Measurements from ENCODE around the gene BCHE. TPM values are rescaled to one million over a fixed set of nuclear protein-coding genes. Genes with fewer than 3 reads are reported as not detected.

BCHE gene
- polyA plus RNA-seq, 4 donors: 3.0 to 5.8 (median 3.6) TPM; not detected in 1

- 87 to 89% (median 87%) methylated on average over 3 of the region's 3 CpGs for WGBS, 3 donors
- no peaks in the 10 kb centered on the region for H3K4me1 ChIP-seq (ENCODE audit: control insufficient read depth in 3 of 3, insufficient read depth in 2 of 3, low read depth in 1 of 3, low read length in 2 of 3)
Measured at GRCh38 chr3:165784337-165784736, 52.9 kb downstream of the BCHE start.

GRCh38 chr3:165783383-165783782 lies 53.8 kb downstream of the BCHE start:
- DNase-seq (peak; percentile 5 to 39), FAIRE-seq (no peak)
- Histone ChIP-seq H3K36me3 (ENCODE audit: control insufficient read depth in 3 of 3, insufficient read depth in 2 of 3, low read depth in 1 of 3, low read length in 3 of 3) (no peaks in the 10 kb centered on the region), H3K4me1 (ENCODE audit: control insufficient read depth in 3 of 3, insufficient read depth in 2 of 3, low read depth in 1 of 3, low read length in 2 of 3) (no peaks in the 10 kb centered on the region), H3K27me3 (ENCODE audit: control insufficient read depth in 3 of 3, insufficient read depth in 3 of 3, low read length in 3 of 3) (no peaks in the 10 kb centered on the region), H3K4me3 (ENCODE audit: low read depth in 1 of 3, low read length in 3 of 3) (no peak overlapping the region), H3K27ac (ENCODE audit: low read depth in 1 of 3, low read length in 2 of 3) (no peak overlapping the region), H3K9me3 (ENCODE audit: control insufficient read depth in 2 of 2, insufficient read depth in 1 of 2, low read depth in 1 of 2, low read length in 1 of 2) (no peaks in the 10 kb centered on the region)
- 7 to 41% (median 28%) methylated on average over 1 of the region's 1 CpG for WGBS, 3 donors

More at GRCh38 chr3:165784337-165784736, 52.9 kb downstream of the BCHE start:
- Histone ChIP-seq H3K9me3 (ENCODE audit: control insufficient read depth in 2 of 2, insufficient read depth in 1 of 2, low read depth in 1 of 2, low read length in 1 of 2) (no peaks in the 10 kb centered on the region), H3K4me3 (ENCODE audit: low read depth in 1 of 3, low read length in 3 of 3) (no peak overlapping the region), H3K27me3 (ENCODE audit: control insufficient read depth in 3 of 3, insufficient read depth in 3 of 3, low read length in 3 of 3) (no peaks in the 10 kb centered on the region), H3K27ac (ENCODE audit: low read depth in 1 of 3, low read length in 2 of 3) (no peak overlapping the region), H3K36me3 (ENCODE audit: control insufficient read depth in 3 of 3, insufficient read depth in 2 of 3, low read depth in 1 of 3, low read length in 3 of 3) (no peaks in the 10 kb centered on the region)
- FAIRE-seq (no peak), DNase-seq (no peak)

- FAIRE-seq: peak; percentile 15
Measured at GRCh38 chr3:165778891-165779290, 58.3 kb downstream of the BCHE start.

GRCh38 chr3:165778456-165778855 lies 58.8 kb downstream of the BCHE start:
- Histone ChIP-seq H3K36me3 (ENCODE audit: control insufficient read depth in 3 of 3, insufficient read depth in 2 of 3, low read depth in 1 of 3, low read length in 3 of 3) (no peaks in the 10 kb centered on the region), H3K27ac (ENCODE audit: low read depth in 1 of 3, low read length in 2 of 3) (no peak overlapping the region), H3K4me3 (ENCODE audit: low read depth in 1 of 3, low read length in 3 of 3) (no peak overlapping the region), H3K9me3 (ENCODE audit: control insufficient read depth in 2 of 2, insufficient read depth in 1 of 2, low read depth in 1 of 2, low read length in 1 of 2) (no peaks in the 10 kb centered on the region), H3K4me1 (ENCODE audit: control insufficient read depth in 3 of 3, insufficient read depth in 2 of 3, low read depth in 1 of 3, low read length in 2 of 3) (no peaks in the 10 kb centered on the region), H3K27me3 (ENCODE audit: control insufficient read depth in 3 of 3, insufficient read depth in 3 of 3, low read length in 3 of 3) (no peaks in the 10 kb centered on the region)
- no peak for DNase-seq
- no peak for FAIRE-seq

More at GRCh38 chr3:165778891-165779290, 58.3 kb downstream of the BCHE start:
- no peaks in the 10 kb centered on the region for H3K36me3 ChIP-seq (ENCODE audit: control insufficient read depth in 3 of 3, insufficient read depth in 2 of 3, low read depth in 1 of 3, low read length in 3 of 3)
- H3K4me3 ChIP-seq (ENCODE audit: low read depth in 1 of 3, low read length in 3 of 3): no peak overlapping the region
- H3K27me3 ChIP-seq (ENCODE audit: control insufficient read depth in 3 of 3, insufficient read depth in 3 of 3, low read length in 3 of 3): no peaks in the 10 kb centered on the region
- H3K27ac ChIP-seq (ENCODE audit: low read depth in 1 of 3, low read length in 2 of 3): no peak overlapping the region
- H3K4me1 ChIP-seq (ENCODE audit: control insufficient read depth in 3 of 3, insufficient read depth in 2 of 3, low read depth in 1 of 3, low read length in 2 of 3): no peaks in the 10 kb centered on the region
- H3K9me3 ChIP-seq (ENCODE audit: control insufficient read depth in 2 of 2, insufficient read depth in 1 of 2, low read depth in 1 of 2, low read length in 1 of 2): no peaks in the 10 kb centered on the region
- no peak for DNase-seq
- 70 to 84% (median 83%) methylated on average over 2 of the region's 2 CpGs for WGBS, 3 donors

GRCh38 chr3:165775824-165776223 lies 61.4 kb downstream of the BCHE start:
- Histone ChIP-seq H3K36me3 (ENCODE audit: control insufficient read depth in 3 of 3, insufficient read depth in 2 of 3, low read depth in 1 of 3, low read length in 3 of 3) (no peaks in the 10 kb centered on the region), H3K27me3 (ENCODE audit: control insufficient read depth in 3 of 3, insufficient read depth in 3 of 3, low read length in 3 of 3) (no peaks in the 10 kb centered on the region), H3K4me1 (ENCODE audit: control insufficient read depth in 3 of 3, insufficient read depth in 2 of 3, low read depth in 1 of 3, low read length in 2 of 3) (no peaks in the 10 kb centered on the region), H3K9me3 (ENCODE audit: control insufficient read depth in 2 of 2, insufficient read depth in 1 of 2, low read depth in 1 of 2, low read length in 1 of 2) (no peaks in the 10 kb centered on the region), H3K27ac (ENCODE audit: low read depth in 1 of 3, low read length in 2 of 3) (no peak overlapping the region), H3K4me3 (ENCODE audit: low read depth in 1 of 3, low read length in 3 of 3) (no peak overlapping the region)
- DNase-seq (no peak), FAIRE-seq (no peak)
- WGBS, 3 donors: 63 to 84% (median 67%) methylated on average over 3 of the region's 3 CpGs

GRCh38 chr3:165770781-165771180 lies 66.4 kb downstream of the BCHE start:
- DNase-seq (no peak), FAIRE-seq (no peak)
- 57 to 64% (median 60%) methylated on average over 3 of the region's 3 CpGs for WGBS, 3 donors
- Histone ChIP-seq H3K27ac (ENCODE audit: low read depth in 1 of 3, low read length in 2 of 3) (no peak overlapping the region), H3K9me3 (ENCODE audit: control insufficient read depth in 2 of 2, insufficient read depth in 1 of 2, low read depth in 1 of 2, low read length in 1 of 2) (peaks cover 0 to 11% of the 10 kb centered on the region in 2 donors), H3K4me3 (ENCODE audit: low read depth in 1 of 3, low read length in 3 of 3) (no peak overlapping the region), H3K27me3 (ENCODE audit: control insufficient read depth in 3 of 3, insufficient read depth in 3 of 3, low read length in 3 of 3) (no peaks in the 10 kb centered on the region), H3K36me3 (ENCODE audit: control insufficient read depth in 3 of 3, insufficient read depth in 2 of 3, low read depth in 1 of 3, low read length in 3 of 3) (no peaks in the 10 kb centered on the region), H3K4me1 (ENCODE audit: control insufficient read depth in 3 of 3, insufficient read depth in 2 of 3, low read depth in 1 of 3, low read length in 2 of 3) (no peaks in the 10 kb centered on the region)

GRCh38 chr3:165768680-165769079 lies 68.5 kb downstream of the BCHE start:
- H3K36me3 ChIP-seq (ENCODE audit: control insufficient read depth in 3 of 3, insufficient read depth in 2 of 3, low read depth in 1 of 3, low read length in 3 of 3): no peaks in the 10 kb centered on the region
- DNase-seq (no peak), FAIRE-seq (no peak)
- no peak overlapping the region for H3K4me3 ChIP-seq (ENCODE audit: low read depth in 1 of 3, low read length in 3 of 3)
- H3K27me3 ChIP-seq (ENCODE audit: control insufficient read depth in 3 of 3, insufficient read depth in 3 of 3, low read length in 3 of 3): no peaks in the 10 kb centered on the region
- H3K27ac ChIP-seq (ENCODE audit: low read depth in 1 of 3, low read length in 2 of 3): no peak overlapping the region
- peaks cover 0 to 11% of the 10 kb centered on the region in 2 donors for H3K9me3 ChIP-seq (ENCODE audit: control insufficient read depth in 2 of 2, insufficient read depth in 1 of 2, low read depth in 1 of 2, low read length in 1 of 2)
- H3K4me1 ChIP-seq (ENCODE audit: control insufficient read depth in 3 of 3, insufficient read depth in 2 of 3, low read depth in 1 of 3, low read length in 2 of 3): no peaks in the 10 kb centered on the region
- 86 to 88% (median 86%) methylated on average over 4 of the region's 4 CpGs for WGBS, 3 donors

- H3K4me1 ChIP-seq (ENCODE audit: control insufficient read depth in 3 of 3, insufficient read depth in 2 of 3, low read depth in 1 of 3, low read length in 2 of 3): no peaks in the 10 kb centered on the region
- FAIRE-seq (no peak), DNase-seq (no peak)
- H3K9me3 ChIP-seq (ENCODE audit: control insufficient read depth in 2 of 2, insufficient read depth in 1 of 2, low read depth in 1 of 2, low read length in 1 of 2): no peaks in the 10 kb centered on the region
- 74 to 87% (median 74%) methylated on average over 3 of the region's 3 CpGs for WGBS, 3 donors
- H3K4me3 ChIP-seq (ENCODE audit: low read depth in 1 of 3, low read length in 3 of 3): no peak overlapping the region
- H3K36me3 ChIP-seq (ENCODE audit: control insufficient read depth in 3 of 3, insufficient read depth in 2 of 3, low read depth in 1 of 3, low read length in 3 of 3): no peaks in the 10 kb centered on the region
- no peaks in the 10 kb centered on the region for H3K27me3 ChIP-seq (ENCODE audit: control insufficient read depth in 3 of 3, insufficient read depth in 3 of 3, low read length in 3 of 3)
- H3K27ac ChIP-seq (ENCODE audit: low read depth in 1 of 3, low read length in 2 of 3): no peak overlapping the region
Measured at GRCh38 chr3:165759041-165759440, 78.2 kb downstream of the BCHE start.

- H3K4me1 ChIP-seq (ENCODE audit: control insufficient read depth in 3 of 3, insufficient read depth in 2 of 3, low read depth in 1 of 3, low read length in 2 of 3): no peaks in the 10 kb centered on the region
- peaks cover 0 to 4% of the 10 kb centered on the region in 2 donors for H3K9me3 ChIP-seq (ENCODE audit: control insufficient read depth in 2 of 2, insufficient read depth in 1 of 2, low read depth in 1 of 2, low read length in 1 of 2)
- FAIRE-seq: no peak
- no peaks in the 10 kb centered on the region for H3K36me3 ChIP-seq (ENCODE audit: control insufficient read depth in 3 of 3, insufficient read depth in 2 of 3, low read depth in 1 of 3, low read length in 3 of 3)
- no peak overlapping the region for H3K4me3 ChIP-seq (ENCODE audit: low read depth in 1 of 3, low read length in 3 of 3)
- DNase-seq: no peak
- no peaks in the 10 kb centered on the region for H3K27me3 ChIP-seq (ENCODE audit: control insufficient read depth in 3 of 3, insufficient read depth in 3 of 3, low read length in 3 of 3)
- 61 to 86% (median 85%) methylated on average over 1 of the region's 1 CpG for WGBS, 3 donors
- no peak overlapping the region for H3K27ac ChIP-seq (ENCODE audit: low read depth in 1 of 3, low read length in 2 of 3)
Measured at GRCh38 chr3:165755571-165755970, 81.7 kb downstream of the BCHE start.
